ENCODE data around the gene TECPR2.

The TECPR2 gene

DNA sequence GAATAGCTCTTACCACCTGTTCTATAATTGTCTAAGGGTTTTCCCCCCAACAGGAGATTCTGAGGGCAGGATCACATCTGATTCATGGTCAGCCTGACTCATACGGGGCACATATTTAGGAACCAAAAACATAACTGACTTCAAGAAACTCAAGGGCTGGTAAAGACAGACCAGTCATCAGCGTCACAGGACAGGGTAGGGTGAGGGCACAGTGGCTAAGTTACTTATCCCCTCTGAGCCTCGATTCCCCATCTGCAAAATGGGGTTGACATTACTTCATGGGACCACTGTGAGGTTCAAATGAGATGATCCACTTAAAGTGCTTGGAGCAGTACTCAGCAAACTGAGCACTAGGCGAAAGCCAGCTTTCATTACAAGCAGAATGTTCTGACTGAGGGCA lies 657 bp upstream of the TECPR2 start:
- peak; percentile 12 for ATAC-seq
- TF ChIP-seq ZC3H10 (CRISPR knock-in tag; IDR thresholded peaks at IDR 0.05), result no peak
- no peak for TF ChIP-seq OSR1 (CRISPR knock-in tag; IDR thresholded peaks at IDR 0.05)
- no peak for TF ChIP-seq CSDC2 (CRISPR knock-in tag; IDR thresholded peaks at IDR 0.05)
- TF ChIP-seq GLIS3 (CRISPR knock-in tag; IDR thresholded peaks at IDR 0.05), result no peak
- TF ChIP-seq, protein P1, sequence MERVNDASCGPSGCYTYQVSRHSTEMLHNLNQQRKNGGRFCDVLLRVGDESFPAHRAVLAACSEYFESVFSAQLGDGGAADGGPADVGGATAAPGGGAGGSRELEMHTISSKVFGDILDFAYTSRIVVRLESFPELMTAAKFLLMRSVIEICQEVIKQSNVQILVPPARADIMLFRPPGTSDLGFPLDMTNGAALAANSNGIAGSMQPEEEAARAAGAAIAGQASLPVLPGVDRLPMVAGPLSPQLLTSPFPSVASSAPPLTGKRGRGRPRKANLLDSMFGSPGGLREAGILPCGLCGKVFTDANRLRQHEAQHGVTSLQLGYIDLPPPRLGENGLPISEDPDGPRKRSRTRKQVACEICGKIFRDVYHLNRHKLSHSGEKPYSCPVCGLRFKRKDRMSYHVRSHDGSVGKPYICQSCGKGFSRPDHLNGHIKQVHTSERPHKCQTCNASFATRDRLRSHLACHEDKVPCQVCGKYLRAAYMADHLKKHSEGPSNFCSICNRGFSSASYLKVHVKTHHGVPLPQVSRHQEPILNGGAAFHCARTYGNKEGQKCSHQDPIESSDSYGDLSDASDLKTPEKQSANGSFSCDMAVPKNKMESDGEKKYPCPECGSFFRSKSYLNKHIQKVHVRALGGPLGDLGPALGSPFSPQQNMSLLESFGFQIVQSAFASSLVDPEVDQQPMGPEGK (CRISPR knock-in tag; IDR thresholded peaks at IDR 0.05; ENCODE audit: borderline replicate concordance), result no peak
- TF ChIP-seq ZNF70 (CRISPR knock-in tag; IDR thresholded peaks at IDR 0.05), result no peak
- no peak for TF ChIP-seq RARB (CRISPR knock-in tag; IDR thresholded peaks at IDR 0.05)
- TF ChIP-seq, protein P2, sequence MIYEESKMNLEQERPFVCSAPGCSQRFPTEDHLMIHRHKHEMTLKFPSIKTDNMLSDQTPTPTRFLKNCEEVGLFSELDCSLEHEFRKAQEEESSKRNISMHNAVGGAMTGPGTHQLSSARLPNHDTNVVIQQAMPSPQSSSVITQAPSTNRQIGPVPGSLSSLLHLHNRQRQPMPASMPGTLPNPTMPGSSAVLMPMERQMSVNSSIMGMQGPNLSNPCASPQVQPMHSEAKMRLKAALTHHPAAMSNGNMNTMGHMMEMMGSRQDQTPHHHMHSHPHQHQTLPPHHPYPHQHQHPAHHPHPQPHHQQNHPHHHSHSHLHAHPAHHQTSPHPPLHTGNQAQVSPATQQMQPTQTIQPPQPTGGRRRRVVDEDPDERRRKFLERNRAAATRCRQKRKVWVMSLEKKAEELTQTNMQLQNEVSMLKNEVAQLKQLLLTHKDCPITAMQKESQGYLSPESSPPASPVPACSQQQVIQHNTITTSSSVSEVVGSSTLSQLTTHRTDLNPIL (CRISPR knock-in tag; IDR thresholded peaks at IDR 0.05; ENCODE audit: low read depth), result no peak
- TF ChIP-seq, protein P3, sequence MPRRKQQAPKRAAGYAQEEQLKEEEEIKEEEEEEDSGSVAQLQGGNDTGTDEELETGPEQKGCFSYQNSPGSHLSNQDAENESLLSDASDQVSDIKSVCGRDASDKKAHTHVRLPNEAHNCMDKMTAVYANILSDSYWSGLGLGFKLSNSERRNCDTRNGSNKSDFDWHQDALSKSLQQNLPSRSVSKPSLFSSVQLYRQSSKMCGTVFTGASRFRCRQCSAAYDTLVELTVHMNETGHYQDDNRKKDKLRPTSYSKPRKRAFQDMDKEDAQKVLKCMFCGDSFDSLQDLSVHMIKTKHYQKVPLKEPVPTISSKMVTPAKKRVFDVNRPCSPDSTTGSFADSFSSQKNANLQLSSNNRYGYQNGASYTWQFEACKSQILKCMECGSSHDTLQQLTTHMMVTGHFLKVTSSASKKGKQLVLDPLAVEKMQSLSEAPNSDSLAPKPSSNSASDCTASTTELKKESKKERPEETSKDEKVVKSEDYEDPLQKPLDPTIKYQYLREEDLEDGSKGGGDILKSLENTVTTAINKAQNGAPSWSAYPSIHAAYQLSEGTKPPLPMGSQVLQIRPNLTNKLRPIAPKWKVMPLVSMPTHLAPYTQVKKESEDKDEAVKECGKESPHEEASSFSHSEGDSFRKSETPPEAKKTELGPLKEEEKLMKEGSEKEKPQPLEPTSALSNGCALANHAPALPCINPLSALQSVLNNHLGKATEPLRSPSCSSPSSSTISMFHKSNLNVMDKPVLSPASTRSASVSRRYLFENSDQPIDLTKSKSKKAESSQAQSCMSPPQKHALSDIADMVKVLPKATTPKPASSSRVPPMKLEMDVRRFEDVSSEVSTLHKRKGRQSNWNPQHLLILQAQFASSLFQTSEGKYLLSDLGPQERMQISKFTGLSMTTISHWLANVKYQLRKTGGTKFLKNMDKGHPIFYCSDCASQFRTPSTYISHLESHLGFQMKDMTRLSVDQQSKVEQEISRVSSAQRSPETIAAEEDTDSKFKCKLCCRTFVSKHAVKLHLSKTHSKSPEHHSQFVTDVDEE (CRISPR knock-in tag; IDR thresholded peaks at IDR 0.05), result no peak
- TF ChIP-seq, protein P4, sequence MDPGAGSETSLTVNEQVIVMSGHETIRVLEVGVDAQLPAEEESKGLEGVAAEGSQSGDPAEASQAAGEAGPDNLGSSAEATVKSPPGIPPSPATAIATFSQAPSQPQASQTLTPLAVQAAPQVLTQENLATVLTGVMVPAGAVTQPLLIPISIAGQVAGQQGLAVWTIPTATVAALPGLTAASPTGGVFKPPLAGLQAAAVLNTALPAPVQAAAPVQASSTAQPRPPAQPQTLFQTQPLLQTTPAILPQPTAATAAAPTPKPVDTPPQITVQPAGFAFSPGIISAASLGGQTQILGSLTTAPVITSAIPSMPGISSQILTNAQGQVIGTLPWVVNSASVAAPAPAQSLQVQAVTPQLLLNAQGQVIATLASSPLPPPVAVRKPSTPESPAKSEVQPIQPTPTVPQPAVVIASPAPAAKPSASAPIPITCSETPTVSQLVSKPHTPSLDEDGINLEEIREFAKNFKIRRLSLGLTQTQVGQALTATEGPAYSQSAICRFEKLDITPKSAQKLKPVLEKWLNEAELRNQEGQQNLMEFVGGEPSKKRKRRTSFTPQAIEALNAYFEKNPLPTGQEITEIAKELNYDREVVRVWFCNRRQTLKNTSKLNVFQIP (CRISPR knock-in tag; IDR thresholded peaks at IDR 0.05; ENCODE audit: borderline replicate concordance, low read depth), result no peak
- TF ChIP-seq TOX (CRISPR knock-in tag; IDR thresholded peaks at IDR 0.05; ENCODE audit: borderline replicate concordance), result no peak
- no peak for TF ChIP-seq BACH2 (CRISPR knock-in tag; IDR thresholded peaks at IDR 0.05; ENCODE audit: borderline replicate concordance)
- no peak for TF ChIP-seq ZNF8 (CRISPR knock-in tag; IDR thresholded peaks at IDR 0.05)
- TF ChIP-seq ISL1 (CRISPR knock-in tag; IDR thresholded peaks at IDR 0.05), result no peak
- no peak for TF ChIP-seq ZNF565 (CRISPR knock-in tag; conservative IDR thresholded peaks at IDR 0.05; ENCODE audit: low read depth)
- TF ChIP-seq, protein P5, sequence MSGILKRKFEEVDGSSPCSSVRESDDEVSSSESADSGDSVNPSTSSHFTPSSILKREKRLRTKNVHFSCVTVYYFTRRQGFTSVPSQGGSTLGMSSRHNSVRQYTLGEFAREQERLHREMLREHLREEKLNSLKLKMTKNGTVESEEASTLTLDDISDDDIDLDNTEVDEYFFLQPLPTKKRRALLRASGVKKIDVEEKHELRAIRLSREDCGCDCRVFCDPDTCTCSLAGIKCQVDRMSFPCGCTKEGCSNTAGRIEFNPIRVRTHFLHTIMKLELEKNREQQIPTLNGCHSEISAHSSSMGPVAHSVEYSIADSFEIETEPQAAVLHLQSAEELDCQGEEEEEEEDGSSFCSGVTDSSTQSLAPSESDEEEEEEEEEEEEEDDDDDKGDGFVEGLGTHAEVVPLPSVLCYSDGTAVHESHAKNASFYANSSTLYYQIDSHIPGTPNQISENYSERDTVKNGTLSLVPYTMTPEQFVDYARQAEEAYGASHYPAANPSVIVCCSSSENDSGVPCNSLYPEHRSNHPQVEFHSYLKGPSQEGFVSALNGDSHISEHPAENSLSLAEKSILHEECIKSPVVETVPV (CRISPR knock-in tag; IDR thresholded peaks at IDR 0.05), result no peak
- no peak for TF ChIP-seq PPARA (CRISPR knock-in tag; IDR thresholded peaks at IDR 0.05; ENCODE audit: borderline replicate concordance)
- TF ChIP-seq TCF4 (CRISPR knock-in tag; IDR thresholded peaks at IDR 0.05; ENCODE audit: borderline replicate concordance), result no peak

DNA sequence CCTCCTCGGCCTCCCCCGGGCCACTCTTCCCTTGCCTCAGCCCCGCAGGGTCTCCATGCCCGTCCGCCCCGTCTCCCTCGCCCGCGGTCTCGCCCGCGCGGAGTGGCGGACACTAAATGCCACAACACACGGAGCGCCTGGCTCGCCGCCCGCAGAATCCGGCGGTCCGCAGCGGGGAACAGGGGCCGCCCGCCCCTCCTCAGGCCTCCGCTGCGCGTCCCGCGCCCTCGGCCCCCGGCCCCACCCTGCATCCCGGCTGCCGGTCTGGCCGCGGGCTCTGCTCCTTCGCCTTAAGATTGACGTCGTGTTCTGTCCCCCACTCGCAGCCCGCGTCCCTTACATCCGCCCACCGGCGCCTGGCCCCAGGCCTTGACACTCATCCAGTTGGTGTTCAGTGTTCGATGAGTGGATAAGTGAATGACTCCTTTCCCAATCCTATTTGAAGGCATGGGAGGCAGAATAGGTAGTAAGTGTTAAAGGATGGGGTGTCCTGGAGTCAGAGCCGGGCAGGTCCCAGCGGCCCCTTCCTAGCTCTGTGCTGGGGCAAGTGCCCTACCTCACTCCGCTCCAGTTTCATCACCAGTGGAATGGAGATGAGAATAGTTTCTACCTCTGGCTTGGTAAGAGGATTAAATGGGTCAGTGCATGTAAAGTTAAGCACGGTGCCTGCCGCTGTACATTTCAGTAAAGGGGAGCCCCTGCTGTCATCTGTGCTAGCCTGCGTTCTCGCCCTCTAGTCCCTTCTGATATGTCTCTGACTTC lies 622 bp downstream of the TECPR2 start:
- peak; percentile 41 for ATAC-seq
- TF ChIP-seq ZFP3 (CRISPR knock-in tag; IDR thresholded peaks at IDR 0.05) (no peak), ZFP30 (CRISPR knock-in tag; IDR thresholded peaks at IDR 0.05) (no peak), ZNF70 (CRISPR knock-in tag; IDR thresholded peaks at IDR 0.05) (no peak), BACH2 (CRISPR knock-in tag; IDR thresholded peaks at IDR 0.05; ENCODE audit: borderline replicate concordance) (no peak), SNAI2 (CRISPR knock-in tag; IDR thresholded peaks at IDR 0.05) (no peak), ESRRG (CRISPR knock-in tag; IDR thresholded peaks at IDR 0.05) (no peak), ISL1 (CRISPR knock-in tag; IDR thresholded peaks at IDR 0.05) (no peak), OSR1 (CRISPR knock-in tag; IDR thresholded peaks at IDR 0.05) (no peak), ZNF565 (CRISPR knock-in tag; conservative IDR thresholded peaks at IDR 0.05; ENCODE audit: low read depth) (no peak), ZNF8 (CRISPR knock-in tag; IDR thresholded peaks at IDR 0.05) (no peak), TCF4 (CRISPR knock-in tag; IDR thresholded peaks at IDR 0.05; ENCODE audit: borderline replicate concordance) (no peak), TOX (CRISPR knock-in tag; IDR thresholded peaks at IDR 0.05; ENCODE audit: borderline replicate concordance) (no peak), RARB (CRISPR knock-in tag; IDR thresholded peaks at IDR 0.05) (no peak)
- TF ChIP-seq, protein P1 (CRISPR knock-in tag; IDR thresholded peaks at IDR 0.05; ENCODE audit: borderline replicate concordance), result no peak
- TF ChIP-seq, protein P4 (CRISPR knock-in tag; IDR thresholded peaks at IDR 0.05; ENCODE audit: borderline replicate concordance, low read depth), result no peak
- TF ChIP-seq, protein P2 (CRISPR knock-in tag; IDR thresholded peaks at IDR 0.05; ENCODE audit: low read depth), result no peak

Data from SK-N-SH treated with all-trans-retinoic acid at 6 μM for 48 hours (cell line).